CD14-positive monocyte (primary cell): ENCODE data around the gene SLC25A26. TPM values are rescaled to one million over a fixed set of nuclear protein-coding genes. Genes with fewer than 3 reads are reported as not detected.

Experiments used
- DNase-seq, 3 donors: peaks; one replicate each; pipeline ENCODE4 v3.0.0-alpha.2; 2011 to 2022
- H2AFZ ChIP-seq: 2 replicates; pipeline ENCODE4 v1.6.0; 2012; ENCODE audit warnings: mild to moderate bottlenecking, low read depth, low read length, inconsistent platforms; ENCODE audit not compliant: insufficient read depth, poor library complexity, severe bottlenecking
- H3K27ac ChIP-seq, 2 donors: 1 replicate in 1 of 2; 2 replicates in 1 of 2; pipeline ENCODE4 v1.5.1; 2012 to 2013; ENCODE audit warnings: low read length in 2 of 2, control low read depth in 1 of 2, inconsistent platforms in 1 of 2, low read depth in 1 of 2, mild to moderate bottlenecking in 1 of 2
- H3K27me3 ChIP-seq, 2 donors: one replicate each; pipeline versions ENCODE4 v1.6.0 to v1.6.1; 2011 to 2013; ENCODE audit warnings: low read length in 2 of 2; ENCODE audit not compliant: control insufficient read depth in 2 of 2, insufficient read depth in 2 of 2
- H3K36me3 ChIP-seq, 2 donors: replicated peaks in 1 of 2; 1 replicate in 1 of 2; 2 replicates in 1 of 2; pipeline versions ENCODE4 v1.5.1 to v1.6.1; 2012 to 2013; ENCODE audit warnings: low read length in 2 of 2, control low read depth in 1 of 2, inconsistent platforms in 1 of 2, mild to moderate bottlenecking in 1 of 2; ENCODE audit not compliant: insufficient read depth in 2 of 2, control insufficient read depth in 1 of 2
- H3K4me1 ChIP-seq, 2 donors: 1 replicate in 1 of 2; 2 replicates in 1 of 2; pipeline versions ENCODE4 v1.5.1 to v1.6.1; 2012 to 2013; ENCODE audit warnings: low read length in 2 of 2, control low read depth in 1 of 2, inconsistent platforms in 1 of 2, mild to moderate bottlenecking in 1 of 2, moderate library complexity in 1 of 2; ENCODE audit not compliant: insufficient read depth in 2 of 2, control insufficient read depth in 1 of 2
- H3K4me2 ChIP-seq: replicated peaks from 2 replicates; pipeline ENCODE3; 2012; ENCODE audit warnings: low read length, moderate library complexity, mild to moderate bottlenecking; ENCODE audit not compliant: poor library complexity, severe bottlenecking; ENCODE audit errors: extremely low read depth
- H3K4me3 ChIP-seq, 3 experiments: fragments of 200-600 bp in 1 of 3; sonication (generic) in 1 of 3; replicated peaks in 1 of 3; 1 replicate in 2 of 3; 2 replicates in 1 of 3; pipeline ENCODE4 v1.5.1; 2011 to 2013; ENCODE audit warnings: low read length in 3 of 3, mild to moderate bottlenecking in 3 of 3, control low read depth in 2 of 3, low read depth in 2 of 3, inconsistent platforms in 1 of 3, moderate library complexity in 1 of 3
- H3K79me2 ChIP-seq: 2 replicates; pipeline ENCODE4 v1.6.0; 2012; ENCODE audit warnings: mild to moderate bottlenecking, control low read depth, inconsistent platforms, low read length, moderate library complexity; ENCODE audit not compliant: insufficient read depth
- H3K9ac ChIP-seq: 2 replicates; pipeline ENCODE4 v1.6.0; 2017; ENCODE audit warnings: low read length, mild to moderate bottlenecking; ENCODE audit not compliant: insufficient read depth, poor library complexity, severe bottlenecking
- H3K9me3 ChIP-seq, 2 donors: replicated peaks in 1 of 2; 1 replicate in 1 of 2; 2 replicates in 1 of 2; pipeline versions ENCODE4 v1.5.1 to v1.6.1; 2012 to 2013; ENCODE audit warnings: low read length in 2 of 2, control low read depth in 1 of 2; ENCODE audit not compliant: control insufficient read depth in 1 of 2, insufficient read depth in 1 of 2
- H4K20me1 ChIP-seq: 2 replicates; pipeline ENCODE4 v1.6.0; 2012; ENCODE audit warnings: mild to moderate bottlenecking, low read length, control low read depth, moderate library complexity; ENCODE audit not compliant: insufficient read depth
- H3K27ac Mint-ChIP-seq, 7 donors: one replicate each; pipeline ENCODE4 v1.8.0; 2020; ENCODE audit warnings: mild to moderate bottlenecking in 7 of 7, mixed read lengths in 7 of 7, moderate library complexity in 6 of 7, inconsistent platforms in 2 of 7
- H3K27me3 Mint-ChIP-seq, 3 donors: one replicate each; pipeline ENCODE4 v1.8.0; 2021 to 2022; ENCODE audit warnings: low read depth in 3 of 3, mild to moderate bottlenecking in 3 of 3, mixed read lengths in 3 of 3, moderate library complexity in 3 of 3, inconsistent platforms in 1 of 3
- H3K36me3 Mint-ChIP-seq, 2 donors: one replicate each; pipeline ENCODE4 v1.8.0; 2020; ENCODE audit warnings: mixed read lengths in 2 of 2, inconsistent platforms in 1 of 2, mild to moderate bottlenecking in 1 of 2
- H3K4me1 Mint-ChIP-seq: one replicate; pipeline ENCODE4 v1.8.0; 2020; ENCODE audit warnings: mild to moderate bottlenecking, mixed read lengths
- H3K4me3 Mint-ChIP-seq, 2 donors: one replicate each; pipeline ENCODE4 v1.8.0; 2020; ENCODE audit warnings: mild to moderate bottlenecking in 2 of 2, mixed read lengths in 2 of 2, moderate library complexity in 1 of 2
- H3K9me3 Mint-ChIP-seq, 7 donors: one replicate each; pipeline ENCODE4 v1.8.0; 2020 to 2022; ENCODE audit warnings: mixed read lengths in 7 of 7, mild to moderate bottlenecking in 6 of 7, moderate library complexity in 6 of 7, inconsistent platforms in 2 of 7
- CTCF ChIP-seq: fragments of 200-600 bp; IDR thresholded peaks from one replicate; pipeline ENCODE4 v1.8.0; 2022; ENCODE audit warnings: antibody characterized with exemption, mild to moderate bottlenecking
- WGBS: methylation state at CpG from one replicate; pipeline ENCODE4 v1.1.5; 2013; ENCODE audit warnings: missing lambda C conversion rate; ENCODE audit not compliant: insufficient coverage; 5-methylcytosine and 5-hydroxymethylcytosine counted together
- intact Hi-C, 2 donors: fragments of 100-400 bp; cut with micrococcal nuclease; formaldehyde crosslinking; loops; one replicate each; pipeline versions ENCODE4 v1.15.0 to v1.15.1; 2023
- polyA plus RNA-seq, 3 donors: library from polyadenylated mRNA; depleted of rRNA in 1 of 3; unstranded in 2 of 3; stranded (reverse) in 1 of 3; fragments of 300-500 nt in 2 of 3; fragments of >200 nt in 1 of 3; fragmentation: Illumina TruSeq in 2 of 3; gene quantifications; 1 replicate in 2 of 3; 2 replicates in 1 of 3; pipeline ENCODE4 v1.2.3, GENCODE V29; 2012 to 2021

The SLC25A26 gene
- polyA plus RNA-seq, 3 donors, result 11.6 to 23.0 (median 14.4) TPM

- Mint-ChIP-seq H3K4me3 (no peak overlapping the region), H3K27me3 (peaks cover 0 to 2% (median 0%) of the 10 kb centered on the region in 3 donors), H3K4me1 (peaks cover 6% of the 10 kb centered on the region), H3K27ac (no peak overlapping the region), H3K36me3 (peaks cover 77 to 86% of the 10 kb centered on the region in 2 donors), H3K9me3 (peaks cover 0 to 24% (median 6%) of the 10 kb centered on the region in 7 donors)
- intact Hi-C loops, result no loop called here
- Histone ChIP-seq H3K79me2 (no peaks in the 10 kb centered on the region), H3K27ac (no peak overlapping the region), H3K4me2 (no peak overlapping the region), H3K9me3 (peaks cover 0 to 16% of the 10 kb centered on the region in 2 donors), H3K9ac (no peak overlapping the region), H3K4me1 (no peaks in the 10 kb centered on the region), H3K36me3 (peaks cover 28 to 80% of the 10 kb centered on the region in 2 donors), H3K4me3 (no peak overlapping the region), H3K27me3 (no peaks in the 10 kb centered on the region), H4K20me1 (no peaks in the 10 kb centered on the region), H2AFZ (no peak overlapping the region)
- WGBS, result 96% methylated on average over 18 of the region's 18 CpGs
- TF ChIP-seq CTCF, result no peak
- no peak for DNase-seq
These were observed 162.2 kb downstream of the SLC25A26 start for GRCh38 chr3:66383023-66383422.

GRCh38 chr3:66383998-66384745, 163.4 kb downstream of the SLC25A26 start:
- peaks cover 0 to 24% (median 6%) of the 10 kb centered on the region in 7 donors for H3K9me3 Mint-ChIP-seq
- peaks cover 68 to 76% of the 10 kb centered on the region in 2 donors for H3K36me3 Mint-ChIP-seq
- no peaks in the 10 kb centered on the region for H3K4me1 ChIP-seq
- H3K4me3 ChIP-seq, result no peak overlapping the region
- peaks cover 0 to 16% of the 10 kb centered on the region in 2 donors for H3K9me3 ChIP-seq
- no peaks in the 10 kb centered on the region for H3K27me3 ChIP-seq
- H3K27ac ChIP-seq, result no peak overlapping the region
- intact Hi-C loops, result no loop called here
- no peaks in the 10 kb centered on the region for H4K20me1 ChIP-seq
- WGBS, result 96% methylated on average over 19 of the region's 20 CpGs
- no peak for TF ChIP-seq CTCF
- peaks cover 6% of the 10 kb centered on the region for H3K4me1 Mint-ChIP-seq
- DNase-seq, result no peak
- H3K4me2 ChIP-seq, result no peak overlapping the region
- no peak overlapping the region for H3K9ac ChIP-seq
- H3K4me3 Mint-ChIP-seq, result no peak overlapping the region
- H3K27me3 Mint-ChIP-seq, result peaks cover 0 to 2% (median 0%) of the 10 kb centered on the region in 3 donors
- H3K36me3 ChIP-seq, result peaks cover 28 to 73% of the 10 kb centered on the region in 2 donors
- no peak overlapping the region for H2AFZ ChIP-seq
- H3K79me2 ChIP-seq, result no peaks in the 10 kb centered on the region
- no peak overlapping the region for H3K27ac Mint-ChIP-seq
